Neural cell (in vitro differentiated cells): ENCODE data around the gene MBNL2.

Experiments
- CTCF ChIP-seq: fragments of 450-650 bp; IDR thresholded peaks from 2 replicates; pipeline ENCODE4 v1.5.1; 2014; ENCODE audit warnings: antibody characterized with exemption, mild to moderate bottlenecking, moderate library complexity; ENCODE audit not compliant: poor library complexity, severe bottlenecking
- POLR2AphosphoS5 ChIP-seq: IDR thresholded peaks from 2 replicates; pipeline ENCODE4 v1.6.1; 2012

GRCh38 chr13:97239306-97239705, 17.2 kb downstream of the MBNL2 start:
- TF ChIP-seq CTCF (no peak), POLR2AphosphoS5 (no peak)
